OCI-LY3 (cell line): Measurements from ENCODE around the gene ARHGEF11.

Experiments used
- H2AFZ ChIP-seq: fragments of 200-600, 300-600 bp; shearing (Covaris generic); 2 replicates; pipeline ENCODE4 v1.6.0; 2014; ENCODE audit warnings: antibody characterized with exemption, low read depth, low read length
- H3K27ac ChIP-seq: fragments of 200-600, 300-600 bp; sonication (generic); 2 replicates; pipeline ENCODE4 v1.5.1; 2014; ENCODE audit warnings: mild to moderate bottlenecking, low read length, moderate library complexity, mixed read lengths
- H3K27me3 ChIP-seq: fragments of 200-600, 300-600 bp; sonication (generic); 2 replicates; pipeline ENCODE4 v1.6.1; 2014; ENCODE audit warnings: low read depth, low read length, mixed read lengths
- H3K36me3 ChIP-seq: fragments of 200-600, 300-600 bp; sonication (generic); replicated peaks from 2 replicates; pipeline ENCODE3; 2014; ENCODE audit warnings: low read depth, low read length, mixed read lengths
- H3K4me1 ChIP-seq: fragments of 300-600, 200-600 bp; sonication (generic); 2 replicates; pipeline ENCODE4 v1.6.1; 2014; ENCODE audit warnings: low read length, mixed read lengths
- H3K4me2 ChIP-seq: fragments of 200-600, 300-600 bp; sonication (generic); 2 replicates; pipeline ENCODE4 v1.6.1; 2014; ENCODE audit warnings: low read length, mixed read lengths
- H3K4me3 ChIP-seq: fragments of 300-600, 200-600 bp; sonication (generic); 2 replicates; pipeline ENCODE4 v1.5.1; 2014; ENCODE audit warnings: antibody characterized with exemption, mild to moderate bottlenecking, low read length, moderate library complexity
- H3K79me2 ChIP-seq: fragments of 300-600, 200-600 bp; shearing (Covaris generic); 2 replicates; pipeline ENCODE4 v1.6.1; 2014; ENCODE audit warnings: mild to moderate bottlenecking, low read length, mixed read lengths
- H3K9ac ChIP-seq: fragments of 300-600, 200-600 bp; shearing (Covaris generic); 2 replicates; pipeline ENCODE4 v1.6.0; 2014; ENCODE audit warnings: mild to moderate bottlenecking, low read length, moderate library complexity
- H3K9me3 ChIP-seq: fragments of 200-600, 300-600 bp; shearing (Covaris generic); 2 replicates; pipeline ENCODE4 v1.6.1; 2014; ENCODE audit warnings: low read length, mixed read lengths; ENCODE audit not compliant: insufficient read depth
- H4K20me1 ChIP-seq: fragments of 200-600, 300-600 bp; sonication (generic); 2 replicates; pipeline ENCODE4 v1.6.1; 2016; ENCODE audit warnings: low read length, mixed read lengths; ENCODE audit not compliant: insufficient read depth
- CTCF ChIP-seq: fragments of 200-600, 300-600 bp; sonication (generic); IDR thresholded peaks from 2 replicates; pipeline ENCODE4 v1.5.1; 2014; ENCODE audit warnings: antibody characterized with exemption, low read length, low read depth
- EZH2phosphoT487 ChIP-seq: fragments of 200-600 bp; shearing (Covaris generic); IDR thresholded peaks from 2 replicates; pipeline ENCODE4 v1.6.1; 2018; ENCODE audit warnings: antibody characterized with exemption, mixed run types, low read depth

ARHGEF11 gene

GRCh38 chr1:157028674-157029073, 16.9 kb downstream of the ARHGEF11 start:
- Histone ChIP-seq H3K4me2 (no peak overlapping the region), H3K4me1 (no peaks in the 10 kb centered on the region), H3K9me3 (no peaks in the 10 kb centered on the region), H4K20me1 (peaks cover 15% of the 10 kb centered on the region; the same call in 1 of the 2 replicates), H3K79me2 (peaks cover 7% of the 10 kb centered on the region), H3K27me3 (no peaks in the 10 kb centered on the region), H3K4me3 (no peak overlapping the region), H3K9ac (no peak overlapping the region), H2AFZ (no peak overlapping the region), H3K36me3 (no peaks in the 10 kb centered on the region), H3K27ac (no peak overlapping the region)
- TF ChIP-seq EZH2phosphoT487 (no peak), CTCF (no peak)

GRCh38 chr1:157025856-157026255, 19.7 kb downstream of the ARHGEF11 start:
- Histone ChIP-seq H2AFZ (no peak overlapping the region), H3K9me3 (peaks cover 18% of the 10 kb centered on the region; the same call in 1 of the 2 replicates), H3K9ac (no peak overlapping the region), H3K36me3 (peaks cover 18% of the 10 kb centered on the region), H3K27ac (no peak overlapping the region), H3K4me1 (no peaks in the 10 kb centered on the region), H3K4me2 (no peak overlapping the region), H3K4me3 (no peak overlapping the region), H4K20me1 (0 out of 2 replicates have a peak, but pooled peaks cover 9% of the 10 kb centered on the region), H3K27me3 (no peaks in the 10 kb centered on the region), H3K79me2 (peaks cover 7% of the 10 kb centered on the region)
- TF ChIP-seq CTCF, result no peak
- TF ChIP-seq EZH2phosphoT487, result no peak

- Histone ChIP-seq H3K4me3 (no peak overlapping the region), H3K27ac (no peak overlapping the region), H3K4me2 (no peak overlapping the region), H2AFZ (no peak overlapping the region), H3K9me3 (peaks cover 18% of the 10 kb centered on the region; the same call in 1 of the 2 replicates), H4K20me1 (0 out of 2 replicates have a peak, but pooled peaks cover 9% of the 10 kb centered on the region), H3K36me3 (peaks cover 19% of the 10 kb centered on the region), H3K9ac (no peak overlapping the region), H3K4me1 (no peaks in the 10 kb centered on the region), H3K79me2 (peaks cover 7% of the 10 kb centered on the region), H3K27me3 (no peaks in the 10 kb centered on the region)
- TF ChIP-seq CTCF (no peak), EZH2phosphoT487 (no peak)
Measured at GRCh38 chr1:157025385-157025784, 20.2 kb downstream of the ARHGEF11 start.

GRCh38 chr1:157021688-157022087, 23.9 kb downstream of the ARHGEF11 start:
- H3K9ac ChIP-seq, result no peak overlapping the region
- H3K36me3 ChIP-seq, result peaks cover 24% of the 10 kb centered on the region
- H4K20me1 ChIP-seq, result 0 out of 2 replicates have a peak, but pooled peaks cover 6% of the 10 kb centered on the region
- H3K27ac ChIP-seq, result no peak overlapping the region
- H3K9me3 ChIP-seq, result peaks cover 25% of the 10 kb centered on the region; the same call in 1 of the 2 replicates
- peaks cover 3% of the 10 kb centered on the region; the same call in 1 of the 2 replicates for H3K79me2 ChIP-seq
- no peak overlapping the region for H3K4me2 ChIP-seq
- H2AFZ ChIP-seq, result no peak overlapping the region
- no peaks in the 10 kb centered on the region for H3K4me1 ChIP-seq
- H3K4me3 ChIP-seq, result no peak overlapping the region
- no peak for TF ChIP-seq CTCF
- no peak for TF ChIP-seq EZH2phosphoT487
- H3K27me3 ChIP-seq, result no peaks in the 10 kb centered on the region
